ENCODE results near the gene AQP3. TPM values are rescaled to one million over a fixed set of nuclear protein-coding genes. Genes with fewer than 3 reads are reported as not detected.

AQP3 gene
- total RNA-seq, 1 donor from 2014 or later = 6.3 TPM

DNA sequence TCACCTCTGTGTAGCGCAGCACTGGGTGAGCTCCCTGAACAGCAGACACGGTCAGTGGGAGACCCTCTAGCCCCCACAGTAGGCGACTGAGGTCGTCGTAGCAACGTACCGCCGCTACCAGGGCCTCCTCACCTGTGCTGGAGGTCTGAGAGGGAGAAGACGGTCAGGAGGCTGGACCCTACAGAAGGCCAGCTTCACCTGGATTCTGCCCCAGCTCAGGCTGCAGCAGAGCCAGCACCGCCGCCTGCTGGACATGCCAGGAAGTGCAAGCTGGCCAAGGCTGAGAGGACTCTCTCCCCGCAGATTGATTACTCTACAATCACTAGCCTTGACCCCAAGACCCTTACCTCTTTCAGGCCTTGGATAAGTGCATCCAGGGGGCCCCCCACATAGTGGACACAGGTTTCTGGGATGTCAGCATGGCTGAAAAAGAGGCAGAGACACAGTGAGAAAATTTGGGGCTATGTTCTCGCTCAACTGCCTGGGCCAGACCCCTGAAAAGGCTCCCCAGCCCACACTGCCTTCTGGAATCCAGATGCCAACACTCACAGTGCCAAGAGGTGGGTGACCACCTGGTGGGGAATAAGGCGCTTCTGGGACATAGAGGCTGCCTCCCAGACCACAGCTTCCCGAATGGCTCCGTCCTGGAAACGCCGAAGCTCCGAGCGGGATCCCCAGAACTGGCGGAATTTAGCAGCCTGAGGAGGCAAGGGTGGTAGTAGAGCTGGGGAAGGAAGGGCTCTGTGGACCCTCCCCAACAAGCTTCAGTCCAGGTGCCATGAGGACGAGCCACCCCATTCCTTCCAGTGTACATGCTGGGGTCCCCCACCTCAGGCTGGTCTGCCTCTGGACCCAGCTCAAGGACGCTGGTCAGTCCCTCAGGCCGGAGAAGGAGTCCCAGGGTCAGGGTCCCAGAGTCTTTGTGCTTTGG is 19.4 kb upstream of the AQP3 start:
- TF ChIP-seq, protein P1, sequence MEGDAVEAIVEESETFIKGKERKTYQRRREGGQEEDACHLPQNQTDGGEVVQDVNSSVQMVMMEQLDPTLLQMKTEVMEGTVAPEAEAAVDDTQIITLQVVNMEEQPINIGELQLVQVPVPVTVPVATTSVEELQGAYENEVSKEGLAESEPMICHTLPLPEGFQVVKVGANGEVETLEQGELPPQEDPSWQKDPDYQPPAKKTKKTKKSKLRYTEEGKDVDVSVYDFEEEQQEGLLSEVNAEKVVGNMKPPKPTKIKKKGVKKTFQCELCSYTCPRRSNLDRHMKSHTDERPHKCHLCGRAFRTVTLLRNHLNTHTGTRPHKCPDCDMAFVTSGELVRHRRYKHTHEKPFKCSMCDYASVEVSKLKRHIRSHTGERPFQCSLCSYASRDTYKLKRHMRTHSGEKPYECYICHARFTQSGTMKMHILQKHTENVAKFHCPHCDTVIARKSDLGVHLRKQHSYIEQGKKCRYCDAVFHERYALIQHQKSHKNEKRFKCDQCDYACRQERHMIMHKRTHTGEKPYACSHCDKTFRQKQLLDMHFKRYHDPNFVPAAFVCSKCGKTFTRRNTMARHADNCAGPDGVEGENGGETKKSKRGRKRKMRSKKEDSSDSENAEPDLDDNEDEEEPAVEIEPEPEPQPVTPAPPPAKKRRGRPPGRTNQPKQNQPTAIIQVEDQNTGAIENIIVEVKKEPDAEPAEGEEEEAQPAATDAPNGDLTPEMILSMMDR (IDR thresholded peaks at IDR 0.05; ENCODE audit: unreplicated experiment) = peak; percentile 97
- Mint-ChIP-seq H3K9me3 (ENCODE audit: low read depth) (no peaks in the 10 kb centered on the region), H3K4me3 (ENCODE audit: low read depth) (no peak overlapping the region)

DNA sequence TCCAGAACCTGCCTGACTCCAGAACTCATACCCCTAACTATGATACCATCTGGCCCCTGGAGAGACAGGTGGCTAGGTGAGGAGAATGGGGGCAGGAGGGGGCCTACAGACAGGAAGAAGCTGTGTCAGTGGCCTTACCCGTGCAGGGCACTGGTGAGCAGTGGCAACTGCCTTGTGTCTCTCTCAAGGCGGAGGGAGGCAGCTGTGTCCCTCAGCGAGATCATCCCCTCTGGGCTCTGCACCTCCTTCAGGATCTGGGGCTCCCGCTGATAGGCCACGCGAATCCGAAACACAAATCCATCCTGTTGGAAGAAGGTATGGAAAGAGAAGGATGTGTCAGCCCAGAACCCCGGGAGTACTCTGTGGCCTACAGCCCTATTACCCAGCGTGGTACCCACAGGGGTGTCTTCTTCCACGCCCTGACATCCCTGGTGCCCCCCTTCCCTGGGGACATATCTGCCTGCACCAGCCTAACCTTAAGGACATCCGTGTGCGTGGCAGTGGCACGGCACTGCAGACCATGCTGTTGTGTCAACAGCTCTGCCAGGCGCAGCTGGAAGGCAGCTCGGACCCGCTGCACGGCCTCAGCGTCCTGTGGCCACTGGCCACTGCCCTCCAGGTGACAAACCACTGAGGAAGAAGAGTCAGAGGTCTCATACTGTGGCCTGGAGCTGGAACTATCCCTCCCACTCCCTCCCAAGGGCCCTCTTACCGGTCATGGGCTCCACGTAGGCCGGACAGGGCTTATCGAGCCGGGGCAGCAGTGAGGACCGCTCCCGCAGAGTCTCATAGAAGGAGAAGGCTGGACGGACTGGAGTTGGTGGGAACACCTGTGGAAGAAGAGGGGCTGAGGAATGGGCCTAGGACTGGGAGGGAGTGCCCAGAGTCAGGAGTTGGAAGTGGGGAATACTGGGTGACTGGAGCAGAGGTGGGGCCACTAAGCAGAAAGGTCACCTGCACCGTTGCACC is 18.5 kb upstream of the AQP3 start:
- Mint-ChIP-seq H3K4me1 (ENCODE audit: low read depth) (no peaks in the 10 kb centered on the region), H3K9me3 (ENCODE audit: low read depth) (no peaks in the 10 kb centered on the region), H3K36me3 (ENCODE audit: insufficient read depth) (peaks cover 14% of the 10 kb centered on the region), H3K4me3 (ENCODE audit: low read depth) (no peak overlapping the region), H3K27ac (no peak overlapping the region), H3K27me3 (no peaks in the 10 kb centered on the region)
- DNase-seq (ENCODE audit: low spot score, unreplicated experiment) = no peak
- TF ChIP-seq, protein P1 (IDR thresholded peaks at IDR 0.05; ENCODE audit: unreplicated experiment) = no peak

More for the DNA sequence above, 19.4 kb upstream of the AQP3 start:
- H3K27ac Mint-ChIP-seq = no peak overlapping the region
- no peaks in the 10 kb centered on the region for H3K4me1 Mint-ChIP-seq (ENCODE audit: low read depth)
- peaks cover 18% of the 10 kb centered on the region for H3K36me3 Mint-ChIP-seq (ENCODE audit: insufficient read depth)
- peak; percentile 80 for DNase-seq (ENCODE audit: low spot score, unreplicated experiment)
- no peaks in the 10 kb centered on the region for H3K27me3 Mint-ChIP-seq

DNA sequence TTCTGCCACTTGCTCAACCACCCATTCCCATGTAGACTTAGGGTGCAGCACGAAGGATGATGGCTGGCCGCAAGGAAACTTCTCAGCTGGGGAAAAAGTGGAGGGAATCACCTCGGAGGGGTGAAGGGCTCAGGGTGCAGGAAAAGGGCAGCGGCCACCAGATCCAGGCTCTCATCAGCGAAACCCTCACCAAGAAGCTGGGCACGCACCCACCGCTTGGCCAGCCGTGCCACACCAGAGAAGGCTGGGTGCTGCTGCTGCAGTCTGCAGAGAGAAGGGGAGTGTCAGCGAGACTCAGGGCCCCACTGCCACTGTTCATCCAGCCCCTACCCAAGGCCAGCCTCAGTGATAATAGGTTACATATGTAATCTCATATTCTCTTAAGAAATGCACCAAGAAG is 17.7 kb upstream of the AQP3 start:
- DNase-seq (ENCODE audit: low spot score, unreplicated experiment) = no peak
- Mint-ChIP-seq H3K27me3 (no peaks in the 10 kb centered on the region), H3K36me3 (ENCODE audit: insufficient read depth) (peaks cover 11% of the 10 kb centered on the region), H3K4me1 (ENCODE audit: low read depth) (no peaks in the 10 kb centered on the region), H3K4me3 (ENCODE audit: low read depth) (no peak overlapping the region), H3K27ac (no peak overlapping the region), H3K9me3 (ENCODE audit: low read depth) (no peaks in the 10 kb centered on the region)
- TF ChIP-seq, protein P1 (IDR thresholded peaks at IDR 0.05; ENCODE audit: unreplicated experiment) = no peak

DNA sequence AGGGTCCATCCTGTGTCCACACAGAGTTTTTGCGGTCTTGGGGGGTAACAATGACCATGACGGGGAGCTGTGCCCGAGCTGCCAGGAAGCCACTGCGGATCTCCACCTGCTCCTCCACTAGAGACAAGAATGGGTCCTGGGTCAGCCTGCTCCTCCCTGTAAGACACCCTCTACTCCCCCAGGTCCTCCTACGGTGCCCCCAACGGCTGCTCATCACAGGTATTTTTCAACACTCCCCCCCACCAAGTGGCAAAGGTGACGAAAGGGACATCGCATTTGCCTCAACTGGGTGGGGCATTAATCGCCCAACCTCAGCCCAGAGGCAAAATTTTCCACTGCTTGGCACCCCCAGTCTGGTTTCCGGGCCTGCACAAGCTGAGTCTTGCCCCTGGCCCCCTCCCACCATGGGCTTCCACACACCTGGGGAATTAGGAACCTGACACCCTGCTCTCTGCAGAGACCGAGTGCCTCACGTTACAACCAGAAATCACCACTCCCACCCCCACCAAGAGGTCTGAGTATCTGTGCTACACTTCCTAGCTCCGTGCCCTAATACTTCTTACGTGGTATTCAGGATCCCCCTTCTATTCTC is 16.7 kb upstream of the AQP3 start:
- Mint-ChIP-seq H3K36me3 (ENCODE audit: insufficient read depth) (peaks cover 11% of the 10 kb centered on the region), H3K27me3 (no peaks in the 10 kb centered on the region), H3K4me3 (ENCODE audit: low read depth) (no peak overlapping the region), H3K9me3 (ENCODE audit: low read depth) (no peaks in the 10 kb centered on the region), H3K4me1 (ENCODE audit: low read depth) (peaks cover 1% of the 10 kb centered on the region), H3K27ac (no peak overlapping the region)
- TF ChIP-seq, protein P1 (IDR thresholded peaks at IDR 0.05; ENCODE audit: unreplicated experiment) = no peak
- no peak for DNase-seq (ENCODE audit: low spot score, unreplicated experiment)

DNA sequence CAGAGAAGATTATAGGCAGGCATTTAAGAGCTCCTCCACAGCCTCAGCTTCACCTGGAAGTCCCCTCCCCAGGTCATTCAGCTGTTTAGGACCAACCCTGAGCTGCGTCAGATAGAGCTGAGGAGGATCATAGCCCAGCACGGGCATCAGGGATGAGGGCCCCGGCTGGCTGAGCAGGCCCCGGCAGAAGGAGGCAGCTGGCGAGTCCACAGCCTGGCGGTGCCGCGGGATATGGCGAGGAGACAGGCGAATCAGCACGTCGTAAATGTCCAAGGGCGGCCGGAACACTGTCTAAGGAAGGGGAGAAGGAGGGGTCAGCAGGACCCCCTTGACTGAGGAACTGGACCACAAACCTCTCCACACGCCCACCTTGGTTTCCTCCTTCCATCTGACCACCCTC is 15.8 kb upstream of the AQP3 start:
- Mint-ChIP-seq H3K27me3 (no peaks in the 10 kb centered on the region), H3K9me3 (ENCODE audit: low read depth) (no peaks in the 10 kb centered on the region), H3K36me3 (ENCODE audit: insufficient read depth) (peaks cover 10% of the 10 kb centered on the region), H3K4me1 (ENCODE audit: low read depth) (peaks cover 10% of the 10 kb centered on the region), H3K27ac (no peak overlapping the region), H3K4me3 (ENCODE audit: low read depth) (no peak overlapping the region)
- TF ChIP-seq, protein P1 (IDR thresholded peaks at IDR 0.05; ENCODE audit: unreplicated experiment) = no peak
- DNase-seq (ENCODE audit: low spot score, unreplicated experiment) = no peak

Measured in progenitor cell of endocrine pancreas (in vitro differentiated cells).